NT2/D1 (cell line): ENCODE data around the gene RNF149.

Experiments used
- SUZ12 ChIP-seq: IDR thresholded peaks from 2 replicates; pipeline ENCODE4 v1.6.1; 2011; ENCODE audit not compliant: insufficient read length, insufficient read depth; ENCODE audit errors: extremely low read depth
- YY1 ChIP-seq: IDR thresholded peaks from 2 replicates; pipeline ENCODE4 v1.6.1; 2011; ENCODE audit not compliant: insufficient read length, insufficient read depth

DNA sequence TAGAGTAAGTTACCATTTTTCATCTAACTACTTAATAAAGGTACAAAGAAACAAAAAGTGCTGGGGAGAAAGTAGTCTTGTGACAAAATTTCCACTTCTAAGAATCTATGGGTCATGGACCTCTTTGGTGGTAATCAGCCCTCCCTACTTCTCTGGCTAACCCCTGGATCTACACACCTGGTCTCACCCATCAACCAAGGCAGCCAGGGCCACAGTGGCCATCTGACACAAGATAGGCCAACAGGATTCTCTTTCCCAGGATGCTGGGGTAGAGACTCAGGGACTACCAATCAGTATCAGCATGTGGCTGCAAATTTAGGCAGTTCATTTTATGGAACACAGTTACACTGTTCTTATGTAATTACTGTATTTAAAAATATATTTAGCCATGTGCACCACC lies 17.8 kb downstream of the RNF149 start:
- TF ChIP-seq YY1 (no peak), SUZ12 (no peak)
